Measurements from ENCODE around the gene TTC7B. TPM values are rescaled to one million over a fixed set of nuclear protein-coding genes. Genes with fewer than 3 reads are reported as not detected.

TTC7B gene
- total RNA-seq, 1 donor from 2014 or later: 82.6 TPM

- DNase-seq (ENCODE audit: low read depth): no peak
- no peak overlapping the region for H3K4me3 ChIP-seq (ENCODE audit: low read depth, low read length)
- TF ChIP-seq, protein P1, sequence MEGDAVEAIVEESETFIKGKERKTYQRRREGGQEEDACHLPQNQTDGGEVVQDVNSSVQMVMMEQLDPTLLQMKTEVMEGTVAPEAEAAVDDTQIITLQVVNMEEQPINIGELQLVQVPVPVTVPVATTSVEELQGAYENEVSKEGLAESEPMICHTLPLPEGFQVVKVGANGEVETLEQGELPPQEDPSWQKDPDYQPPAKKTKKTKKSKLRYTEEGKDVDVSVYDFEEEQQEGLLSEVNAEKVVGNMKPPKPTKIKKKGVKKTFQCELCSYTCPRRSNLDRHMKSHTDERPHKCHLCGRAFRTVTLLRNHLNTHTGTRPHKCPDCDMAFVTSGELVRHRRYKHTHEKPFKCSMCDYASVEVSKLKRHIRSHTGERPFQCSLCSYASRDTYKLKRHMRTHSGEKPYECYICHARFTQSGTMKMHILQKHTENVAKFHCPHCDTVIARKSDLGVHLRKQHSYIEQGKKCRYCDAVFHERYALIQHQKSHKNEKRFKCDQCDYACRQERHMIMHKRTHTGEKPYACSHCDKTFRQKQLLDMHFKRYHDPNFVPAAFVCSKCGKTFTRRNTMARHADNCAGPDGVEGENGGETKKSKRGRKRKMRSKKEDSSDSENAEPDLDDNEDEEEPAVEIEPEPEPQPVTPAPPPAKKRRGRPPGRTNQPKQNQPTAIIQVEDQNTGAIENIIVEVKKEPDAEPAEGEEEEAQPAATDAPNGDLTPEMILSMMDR (conservative IDR thresholded peaks at IDR 0.05; ENCODE audit: low read depth, low read length): no peak
These were observed 307.5 kb downstream of the TTC7B start for GRCh38 chr14:90508536-90509254.

- H3K4me3 ChIP-seq (ENCODE audit: low read depth, low read length): no peak overlapping the region
- DNase-seq (ENCODE audit: low read depth): no peak
- TF ChIP-seq, protein P1 (conservative IDR thresholded peaks at IDR 0.05; ENCODE audit: low read depth, low read length): no peak
These were observed 308.2 kb downstream of the TTC7B start for GRCh38 chr14:90508036-90508435.

- TF ChIP-seq, protein P1 (conservative IDR thresholded peaks at IDR 0.05; ENCODE audit: low read depth, low read length): no peak
- H3K4me3 ChIP-seq (ENCODE audit: low read depth, low read length): no peak overlapping the region
- no peak for DNase-seq (ENCODE audit: low read depth)
These were observed 308.8 kb downstream of the TTC7B start for GRCh38 chr14:90507428-90507827.

- no peak for DNase-seq (ENCODE audit: low read depth)
- TF ChIP-seq, protein P1 (conservative IDR thresholded peaks at IDR 0.05; ENCODE audit: low read depth, low read length): no peak
- no peak overlapping the region for H3K4me3 ChIP-seq (ENCODE audit: low read depth, low read length)
These were observed 309.5 kb downstream of the TTC7B start for GRCh38 chr14:90506748-90507147.

- TF ChIP-seq, protein P1 (conservative IDR thresholded peaks at IDR 0.05; ENCODE audit: low read depth, low read length): no peak
- H3K4me3 ChIP-seq (ENCODE audit: low read depth, low read length): no peak overlapping the region
- no peak for DNase-seq (ENCODE audit: low read depth)
These were observed 310.7 kb downstream of the TTC7B start for GRCh38 chr14:90505531-90505930.

DNA sequence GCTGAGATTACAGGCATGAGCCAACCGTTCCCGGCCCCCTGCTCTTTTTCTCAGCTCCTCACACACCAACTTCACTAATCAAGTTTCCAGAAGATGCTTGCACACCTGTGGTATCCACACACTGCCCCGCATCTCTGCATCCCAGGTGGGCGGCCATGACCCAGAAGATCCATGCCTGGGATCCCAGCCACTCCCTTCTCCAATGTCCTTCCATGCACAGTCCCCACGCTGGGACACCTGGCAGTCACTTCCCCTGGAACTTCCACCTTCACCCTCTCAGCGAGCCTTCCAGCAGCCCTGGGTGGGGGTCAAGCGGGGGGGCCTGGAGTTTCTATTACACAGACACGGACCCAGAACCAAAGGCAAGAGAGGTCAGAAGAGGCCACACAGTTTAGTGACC lies 311.6 kb downstream of the TTC7B start:
- no peak for DNase-seq (ENCODE audit: low read depth)
- no peak overlapping the region for H3K4me3 ChIP-seq (ENCODE audit: low read depth, low read length)
- TF ChIP-seq, protein P1 (conservative IDR thresholded peaks at IDR 0.05; ENCODE audit: low read depth, low read length): no peak

DNA sequence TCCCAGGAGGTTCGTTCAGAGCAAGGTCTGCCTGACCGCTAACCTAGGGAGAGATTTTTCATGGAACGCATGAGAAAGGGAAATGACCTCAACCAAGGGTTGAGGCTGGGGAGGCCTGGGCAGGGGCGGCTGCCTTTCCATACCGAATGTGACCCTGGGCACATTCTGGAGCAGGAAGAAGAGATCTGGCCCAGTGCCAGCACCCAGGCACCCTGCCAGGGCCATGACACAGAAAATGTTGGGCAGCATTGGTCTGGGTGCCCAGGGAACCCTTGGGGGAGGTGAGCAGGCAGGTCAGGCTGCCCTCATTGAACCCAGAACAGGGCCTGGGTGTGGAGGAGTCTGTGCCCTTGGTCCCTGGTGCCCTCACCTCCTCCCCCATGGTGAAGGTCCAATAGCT lies 312.6 kb downstream of the TTC7B start:
- H3K4me3 ChIP-seq (ENCODE audit: low read depth, low read length): no peak overlapping the region
- TF ChIP-seq, protein P1 (conservative IDR thresholded peaks at IDR 0.05; ENCODE audit: low read depth, low read length): no peak
- DNase-seq (ENCODE audit: low read depth): no peak
